GM21619 (cell line): ENCODE measurements around the gene IDH3G.

Source experiments
- ATAC-seq: cut with Tn5 transposase; IDR thresholded peaks from one replicate; pipeline ENCODE4 v1.9.1; 2021; ENCODE audit not compliant: unreplicated experiment

The IDH3G gene

GRCh38 chrX:153736071-153736820 lies 57.9 kb downstream of the IDH3G start:
- ATAC-seq, result no peak
